Vagina (tissue), 2 donors: ENCODE results near the gene PI4KA. TPM values are rescaled to one million over a fixed set of nuclear protein-coding genes. Genes with fewer than 3 reads are reported as not detected.

Experiments
- DNase-seq, 2 donors: peaks; one replicate each; pipeline ENCODE4 v3.0.0-alpha.2; 2017; ENCODE audit errors: extremely low spot score in 2 of 2
- H3K27ac ChIP-seq: fragments of 200-600 bp; sonication (generic); one replicate; pipeline ENCODE4 v1.5.1; 2019
- H3K27me3 ChIP-seq: fragments of 200-600 bp; sonication (generic); one replicate; pipeline ENCODE4 v1.5.1; 2019
- H3K36me3 ChIP-seq, 2 donors: fragments of 200-600 bp; sonication (generic); one replicate each; pipeline ENCODE4 v1.5.1; 2017 to 2019
- H3K4me1 ChIP-seq: fragments of 200-600 bp; sonication (generic); one replicate; pipeline ENCODE4 v1.5.1; 2019
- H3K4me3 ChIP-seq, 2 donors: fragments of 200-600 bp; sonication (generic); 1 replicate in 1 of 2; 2 replicates in 1 of 2; pipeline ENCODE4 v1.5.1; 2016 to 2019
- H3K9me3 ChIP-seq: fragments of 200-600 bp; sonication (generic); one replicate; pipeline ENCODE4 v1.5.1; 2019
- CTCF ChIP-seq, 3 experiments: fragments of 450-650 bp in 2 of 3; fragments of 200-600 bp in 1 of 3; sonication (generic) in 1 of 3; IDR thresholded peaks; one replicate each; pipeline ENCODE4 v1.5.1; 2017 to 2019; ENCODE audit warnings: antibody characterized with exemption in 3 of 3, mild to moderate bottlenecking in 2 of 3, moderate library complexity in 2 of 3
- POLR2A ChIP-seq, 2 donors: fragments of 450-650 bp; IDR thresholded peaks; one replicate each; pipeline ENCODE4 v1.6.1; 2017; ENCODE audit warnings: antibody characterized with exemption in 2 of 2, mild to moderate bottlenecking in 2 of 2, moderate library complexity in 2 of 2
- POLR2AphosphoS5 ChIP-seq, 2 donors: sonication (generic); formaldehyde crosslinking; IDR thresholded peaks; one replicate each; pipeline ENCODE4 v1.9.0; 2017; ENCODE audit warnings: antibody characterized with exemption in 2 of 2, mild to moderate bottlenecking in 2 of 2, low read depth in 1 of 2; ENCODE audit not compliant: insufficient read depth in 1 of 2
- intact Hi-C: fragments of 100-400 bp; cut with DNase I; formaldehyde crosslinking; loops from one replicate; pipeline ENCODE4 v1.15.1; 2023
- total RNA-seq: library from RNA; depleted of rRNA; stranded (reverse); fragments of >200 nt; gene quantifications from one replicate; pipeline ENCODE4 v1.2.3, GENCODE V29; 2016

Gene PI4KA
- total RNA-seq, 1 donor from 2014 or later: 135 TPM

- intact Hi-C loops: no loop called here
- Histone ChIP-seq H3K27me3 (no peaks in the 10 kb centered on the region), H3K4me3 (no peak overlapping the region), H3K4me1 (peaks cover 9% of the 10 kb centered on the region), H3K36me3 (peaks cover 0 to 48% of the 10 kb centered on the region in 2 donors), H3K27ac (no peak overlapping the region), H3K9me3 (no peaks in the 10 kb centered on the region)
- DNase-seq: no peak
- no peak for TF ChIP-seq POLR2AphosphoS5 (IDR thresholded peaks at IDR 0.05; ENCODE audit: insufficient read depth in 1 of 2, low read depth in 1 of 2)
- no peak for TF ChIP-seq CTCF (IDR thresholded peaks at IDR 0.05)
- no peak for TF ChIP-seq POLR2A (IDR thresholded peaks at IDR 0.05)
Observed at GRCh38 chr22:20748082-20748481, 110.5 kb downstream of the PI4KA start.

GRCh38 chr22:20747223-20747622 is 111.4 kb downstream of the PI4KA start:
- intact Hi-C loops: no loop called here
- TF ChIP-seq CTCF (IDR thresholded peaks at IDR 0.05): no peak
- no peak for TF ChIP-seq POLR2AphosphoS5 (IDR thresholded peaks at IDR 0.05; ENCODE audit: insufficient read depth in 1 of 2, low read depth in 1 of 2)
- TF ChIP-seq POLR2A (IDR thresholded peaks at IDR 0.05): no peak
- Histone ChIP-seq H3K27me3 (no peaks in the 10 kb centered on the region), H3K4me1 (peaks cover 9% of the 10 kb centered on the region), H3K27ac (no peak overlapping the region), H3K36me3 (peaks cover 0 to 48% of the 10 kb centered on the region in 2 donors), H3K9me3 (no peaks in the 10 kb centered on the region), H3K4me3 (no peak overlapping the region)
- no peak for DNase-seq

GRCh38 chr22:20746431-20747189 is 112.0 kb downstream of the PI4KA start:
- Histone ChIP-seq H3K4me3 (no peak overlapping the region), H3K27ac (no peak overlapping the region), H3K27me3 (no peaks in the 10 kb centered on the region), H3K9me3 (no peaks in the 10 kb centered on the region), H3K36me3 (peaks cover 0 to 48% of the 10 kb centered on the region in 2 donors), H3K4me1 (peaks cover 9% of the 10 kb centered on the region)
- intact Hi-C loops: no loop called here
- DNase-seq: no peak
- TF ChIP-seq POLR2A (IDR thresholded peaks at IDR 0.05): no peak
- TF ChIP-seq CTCF (IDR thresholded peaks at IDR 0.05): no peak
- TF ChIP-seq POLR2AphosphoS5 (IDR thresholded peaks at IDR 0.05; ENCODE audit: insufficient read depth in 1 of 2, low read depth in 1 of 2): no peak

- H3K27ac ChIP-seq: no peak overlapping the region
- no peaks in the 10 kb centered on the region for H3K27me3 ChIP-seq
- H3K9me3 ChIP-seq: no peaks in the 10 kb centered on the region
- H3K4me3 ChIP-seq: no peak overlapping the region
- H3K4me1 ChIP-seq: no peaks in the 10 kb centered on the region
- peaks cover 0 to 58% of the 10 kb centered on the region in 2 donors for H3K36me3 ChIP-seq
- intact Hi-C loops: no loop called here
- no peak for DNase-seq
- no peak for TF ChIP-seq POLR2A (IDR thresholded peaks at IDR 0.05)
- TF ChIP-seq POLR2AphosphoS5 (IDR thresholded peaks at IDR 0.05; ENCODE audit: insufficient read depth in 1 of 2, low read depth in 1 of 2): no peak
- TF ChIP-seq CTCF (IDR thresholded peaks at IDR 0.05): no peak
Observed at GRCh38 chr22:20745119-20745518, 113.5 kb downstream of the PI4KA start.

- TF ChIP-seq CTCF (IDR thresholded peaks at IDR 0.05): no peak
- no peak for TF ChIP-seq POLR2AphosphoS5 (IDR thresholded peaks at IDR 0.05; ENCODE audit: insufficient read depth in 1 of 2, low read depth in 1 of 2)
- no peak for TF ChIP-seq POLR2A (IDR thresholded peaks at IDR 0.05)
Observed at GRCh38 chr22:20744456-20744855, 114.2 kb downstream of the PI4KA start.

More at GRCh38 chr22:20744456-20744855, 114.2 kb downstream of the PI4KA start:
- Histone ChIP-seq H3K4me3 (no peak overlapping the region), H3K27me3 (no peaks in the 10 kb centered on the region), H3K4me1 (no peaks in the 10 kb centered on the region), H3K27ac (no peak overlapping the region), H3K9me3 (no peaks in the 10 kb centered on the region), H3K36me3 (peaks cover 0 to 58% of the 10 kb centered on the region in 2 donors)
- no peak for DNase-seq
- intact Hi-C loops: no loop called here
